WTC11 (cell line): ENCODE results near the gene EXOC3L2. TPM values are rescaled to one million over a fixed set of nuclear protein-coding genes. Genes with fewer than 3 reads are reported as not detected.
A peak's percentile ranks its signal among the peaks of the same experiment; 100 is the strongest.

Experiments
- ATAC-seq: fragments of 200-7000 bp; cut with Tn5 transposase; 2 replicates; pipeline ENCODE4 v1.10.0; 2021; ENCODE audit warnings: mild to moderate bottlenecking, moderate library complexity
- CTCF ChIA-PET: fragments of 300-600 bp; sonication (Branson Sonifier 250); formaldehyde crosslinking; loops from one replicate; lab custom pipeline; 2021; ENCODE audit warnings: antibody characterized with exemption; lab: Charles Lee
- POLR2A ChIA-PET: fragments of 350-600 bp; sonication (Branson Sonifier 250); formaldehyde crosslinking; loops from one replicate; lab custom pipeline; 2021; ENCODE audit warnings: antibody characterized with exemption; lab: Charles Lee
- DNase-seq: peaks from one replicate; pipeline ENCODE4 v3.0.0; 2021; ENCODE audit warnings: low spot score
- H3K27ac Mint-ChIP-seq: 2 replicates; pipeline ENCODE4 v1.8.0; 2021; ENCODE audit warnings: mixed read lengths
- H3K27me3 Mint-ChIP-seq: 2 replicates; pipeline ENCODE4 v1.8.0; 2021; ENCODE audit warnings: low read depth, mild to moderate bottlenecking, moderate library complexity, mixed read lengths
- H3K36me3 Mint-ChIP-seq: 2 replicates; pipeline ENCODE4 v1.8.0; 2021; ENCODE audit warnings: mixed read lengths
- H3K4me1 Mint-ChIP-seq: 2 replicates; pipeline ENCODE4 v1.8.0; 2022; ENCODE audit warnings: mixed read lengths
- H3K4me3 Mint-ChIP-seq: 2 replicates; pipeline ENCODE4 v1.8.0; 2021; ENCODE audit warnings: mild to moderate bottlenecking, moderate library complexity, mixed read lengths
- H3K9me3 Mint-ChIP-seq: 2 replicates; pipeline ENCODE4 v1.8.0; 2021; ENCODE audit warnings: mixed read lengths
- ATF1 ChIP-seq: sonication (generic); formaldehyde crosslinking; IDR thresholded peaks from 2 replicates; pipeline ENCODE4 v1.8.1; 2023; ENCODE audit warnings: mild to moderate bottlenecking, moderate library complexity, missing genetic modification reagents
- CREB1 ChIP-seq: sonication (generic); formaldehyde crosslinking; IDR thresholded peaks from 2 replicates; pipeline ENCODE4 v1.8.0; 2023; ENCODE audit warnings: mild to moderate bottlenecking, missing genetic modification reagents
- E2F4 ChIP-seq: sonication (generic); formaldehyde crosslinking; IDR thresholded peaks from 2 replicates; pipeline ENCODE4 v1.8.1; 2022; ENCODE audit warnings: low read depth, mild to moderate bottlenecking, moderate library complexity, missing genetic modification reagents, borderline replicate concordance
- E2F5 ChIP-seq: sonication (generic); formaldehyde crosslinking; IDR thresholded peaks from 2 replicates; pipeline ENCODE4 v1.8.1; 2022; ENCODE audit warnings: mild to moderate bottlenecking, moderate library complexity, missing genetic modification reagents
- ELF4 ChIP-seq: sonication (generic); formaldehyde crosslinking; IDR thresholded peaks from 2 replicates; pipeline ENCODE4 v1.8.1; 2022; ENCODE audit warnings: low read depth, mild to moderate bottlenecking, moderate library complexity, missing genetic modification reagents
- ETV6 ChIP-seq: sonication (generic); formaldehyde crosslinking; IDR thresholded peaks from 2 replicates; pipeline ENCODE4 v1.8.1; 2022; ENCODE audit warnings: mild to moderate bottlenecking, missing genetic modification reagents
- HMGXB4 ChIP-seq: sonication (generic); formaldehyde crosslinking; IDR thresholded peaks from 2 replicates; pipeline ENCODE4 v1.8.1; 2023; ENCODE audit warnings: mild to moderate bottlenecking, moderate library complexity, missing genetic modification reagents
- IRF1 ChIP-seq: sonication (generic); formaldehyde crosslinking; IDR thresholded peaks from 2 replicates; pipeline ENCODE4 v1.8.0; 2023; ENCODE audit warnings: missing genetic modification reagents
- IRF2 ChIP-seq: sonication (generic); formaldehyde crosslinking; IDR thresholded peaks from 2 replicates; pipeline ENCODE4 v1.8.0; 2022; ENCODE audit warnings: low read depth, missing genetic modification reagents, borderline replicate concordance
- JAZF1 ChIP-seq: fragments of 250-450 bp; sonication (Bioruptor Pico); IDR thresholded peaks from 2 replicates; pipeline ENCODE4 v1.9.0; 2021; ENCODE audit warnings: moderate library complexity, mild to moderate bottlenecking, inconsistent platforms
- JUN ChIP-seq: sonication (generic); formaldehyde crosslinking; IDR thresholded peaks from 2 replicates; pipeline ENCODE4 v1.8.0; 2023; ENCODE audit warnings: mild to moderate bottlenecking, missing genetic modification reagents
- KAT7 ChIP-seq: sonication (generic); formaldehyde crosslinking; IDR thresholded peaks from 2 replicates; pipeline ENCODE4 v1.8.1; 2023; ENCODE audit warnings: missing genetic modification reagents, mild to moderate bottlenecking, borderline replicate concordance
- NFATC4 ChIP-seq: fragments of 250-450 bp; sonication (Bioruptor Pico); IDR thresholded peaks from 2 replicates; pipeline ENCODE4 v1.9.0; 2021; ENCODE audit warnings: mild to moderate bottlenecking
- OVOL2 ChIP-seq: fragments of 250-450 bp; sonication (Bioruptor Pico); IDR thresholded peaks from 2 replicates; pipeline ENCODE4 v1.9.0; 2021; ENCODE audit warnings: mild to moderate bottlenecking, borderline replicate concordance
- SP1 ChIP-seq: sonication (generic); formaldehyde crosslinking; conservative IDR thresholded peaks from 2 replicates; pipeline ENCODE4 v1.8.1; 2022; ENCODE audit warnings: missing genetic modification reagents
- TEAD1 ChIP-seq: sonication (generic); formaldehyde crosslinking; IDR thresholded peaks from 2 replicates; pipeline ENCODE4 v1.8.0; 2022; ENCODE audit warnings: mild to moderate bottlenecking, missing genetic modification reagents
- TP53 ChIP-seq: sonication (generic); formaldehyde crosslinking; IDR thresholded peaks from 2 replicates; pipeline ENCODE4 v1.8.1; 2023; ENCODE audit warnings: mild to moderate bottlenecking, missing genetic modification reagents
- USF1 ChIP-seq: sonication (generic); formaldehyde crosslinking; IDR thresholded peaks from 2 replicates; pipeline ENCODE4 v1.8.0; 2022; ENCODE audit warnings: mild to moderate bottlenecking, missing genetic modification reagents
- USF2 ChIP-seq: sonication (generic); formaldehyde crosslinking; IDR thresholded peaks from 2 replicates; pipeline ENCODE4 v1.8.1; 2023; ENCODE audit warnings: mild to moderate bottlenecking, missing genetic modification reagents, moderate library complexity
- ZNF121 ChIP-seq: sonication (generic); formaldehyde crosslinking; IDR thresholded peaks from 2 replicates; pipeline ENCODE4 v1.8.0; 2023; ENCODE audit warnings: missing genetic modification reagents
- ZNF219 ChIP-seq: sonication (generic); formaldehyde crosslinking; IDR thresholded peaks from 2 replicates; pipeline ENCODE4 v1.8.0; 2023; ENCODE audit warnings: missing genetic modification reagents, mild to moderate bottlenecking, borderline replicate concordance
- ZNF512 ChIP-seq: sonication (generic); formaldehyde crosslinking; IDR thresholded peaks from 2 replicates; pipeline ENCODE4 v1.8.1; 2022; ENCODE audit warnings: missing genetic modification reagents, borderline replicate concordance
- total RNA-seq: library from RNA; stranded (reverse); gene quantifications from 3 replicates; pipeline ENCODE4 v1.2.3, GENCODE V29; 2021

Gene EXOC3L2
- total RNA-seq, 1 experiment from 2014 or later = 2.7 TPM

- H3K27ac Mint-ChIP-seq = no peak overlapping the region
- CTCF ChIA-PET = interaction anchor here (0.9 to 1.7 kb wide), 2 partner anchors 11 to 199 kb away, joined by 3 read pairs; no protein-coding TSS in a partner anchor
- H3K9me3 Mint-ChIP-seq = peaks cover 5% of the 10 kb centered on the region
- ATAC-seq = no peak
- TF ChIP-seq HMGXB4 (CRISPR knock-in tag) (no peak), ATF1 (CRISPR knock-in tag) (no peak), TEAD1 (no peak), ETV6 (no peak), IRF1 (CRISPR knock-in tag) (no peak), NFATC4 (CRISPR knock-in tag) (no peak), SP1 (CRISPR knock-in tag) (no peak), IRF2 (no peak), USF2 (no peak), CREB1 (no peak), JUN (CRISPR knock-in tag) (no peak), ZNF219 (CRISPR knock-in tag) (no peak), TP53 (no peak), OVOL2 (CRISPR knock-in tag) (no peak), KAT7 (CRISPR knock-in tag) (no peak), ZNF512 (no peak), ELF4 (CRISPR knock-in tag) (no peak), E2F5 (CRISPR knock-in tag) (no peak), USF1 (CRISPR knock-in tag) (no peak)
- TF ChIP-seq, all 79 proteins: peak for 0
- POLR2A ChIA-PET = no interaction called here
- Mint-ChIP-seq H3K36me3 (peaks cover 9% of the 10 kb centered on the region), H3K4me3 (no peak overlapping the region), H3K4me1 (0 out of 2 replicates have a peak, but pooled peaks cover under 1% of the 10 kb centered on the region), H3K27me3 (no peaks in the 10 kb centered on the region)
- no peak for DNase-seq
These were observed 13.7 kb upstream of the EXOC3L2 start for GRCh38 chr19:45258862-45259261.

- POLR2A ChIA-PET = no interaction called here
- Mint-ChIP-seq H3K9me3 (peaks cover 5% of the 10 kb centered on the region), H3K4me3 (no peak overlapping the region), H3K36me3 (peaks cover 9% of the 10 kb centered on the region), H3K4me1 (peaks cover 15% of the 10 kb centered on the region), H3K27ac (no peak overlapping the region), H3K27me3 (no peaks in the 10 kb centered on the region)
- TF ChIP-seq ZNF121 = peak; percentile 43; the same call in 1 of the 2 replicates
- TF ChIP-seq E2F4 (CRISPR knock-in tag) = no peak
- TF ChIP-seq JAZF1 (CRISPR knock-in tag) = no peak
- CTCF ChIA-PET = interaction anchor here (0.6 kb wide), 1 partner anchor 302 kb away, joined by 3 read pairs; no protein-coding TSS in a partner anchor
- no peak for DNase-seq
- no peak for ATAC-seq
These were observed 11.6 kb upstream of the EXOC3L2 start for GRCh38 chr19:45256836-45257235.
